NCI-H460 (cell line): Measurements from ENCODE around the gene FHIP1A. TPM values are rescaled to one million over a fixed set of nuclear protein-coding genes. Genes with fewer than 3 reads are reported as not detected.

Experiments
- DNase-seq: peaks from one replicate; pipeline ENCODE4 v3.0.0-alpha.2; 2016; ENCODE audit warnings: low read depth; ENCODE audit errors: extremely low read depth
- total RNA-seq: library from RNA; depleted of rRNA; stranded (reverse); fragments of >200 nt; shearing (Covaris generic); gene quantifications from 2 replicates; pipeline ENCODE4 v1.2.3, GENCODE V29; 2014; rRNA removed

The FHIP1A gene
- total RNA-seq, 1 experiment from 2014 or later, result 0.10 TPM

DNA sequence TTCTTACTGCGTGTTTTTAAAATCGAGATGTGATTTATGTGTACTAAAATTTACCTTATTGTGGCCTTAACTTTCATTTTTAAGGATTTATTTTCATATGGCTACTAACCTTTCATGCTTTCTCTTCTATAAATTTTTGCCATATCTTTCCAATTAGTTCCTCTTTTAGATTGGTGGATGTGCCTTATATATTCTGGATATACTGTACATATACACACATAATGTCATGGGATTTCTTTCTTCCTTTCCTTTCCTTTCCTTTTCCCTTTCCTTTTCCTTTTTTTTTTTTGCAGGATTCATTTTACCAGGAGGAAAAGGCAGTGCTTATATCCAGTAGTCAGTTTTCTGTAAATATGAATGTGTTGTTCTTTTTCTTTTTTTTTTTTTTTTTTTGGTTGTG is 37.2 kb downstream of the FHIP1A start:
- no peak for DNase-seq

DNA sequence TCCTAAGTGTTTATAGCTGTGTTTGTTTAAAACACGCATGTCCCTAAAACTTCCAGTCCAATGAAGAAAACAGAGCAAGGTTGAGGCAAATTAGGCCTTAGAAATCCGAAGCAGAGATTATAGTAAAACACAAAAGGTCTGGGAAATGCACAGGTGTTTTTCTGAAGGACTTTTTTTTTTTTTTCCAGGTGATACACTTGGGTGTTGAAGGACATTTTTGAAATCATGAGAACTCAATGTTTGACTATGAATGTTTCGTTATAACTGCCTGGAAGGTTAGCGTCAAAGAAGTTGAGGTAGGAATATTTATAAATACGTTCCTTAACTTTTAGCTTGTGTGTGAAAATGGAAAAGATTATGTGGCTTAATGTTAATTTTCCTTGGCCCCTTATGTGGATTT is 45.5 kb downstream of the FHIP1A start:
- no peak for DNase-seq

DNA sequence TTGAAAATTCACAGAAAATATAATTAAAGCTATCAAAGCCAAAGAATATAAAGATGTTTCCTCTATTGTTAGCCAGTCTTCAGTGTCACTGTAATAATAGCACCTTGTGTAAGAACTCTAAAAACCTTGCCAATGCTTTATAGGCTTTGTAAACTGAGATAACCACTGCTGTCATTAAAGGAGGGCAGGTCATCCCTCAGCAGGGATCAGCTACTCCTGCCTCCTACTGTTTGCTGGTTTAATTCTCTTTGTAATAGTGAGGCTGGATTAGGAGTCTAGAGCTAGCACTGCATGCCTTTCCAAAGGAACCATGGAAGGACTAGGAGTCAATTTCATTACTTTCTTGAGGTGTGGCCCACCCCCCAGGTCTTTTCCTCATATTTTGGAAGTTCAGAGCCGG is 46.2 kb downstream of the FHIP1A start:
- no peak for DNase-seq

DNA sequence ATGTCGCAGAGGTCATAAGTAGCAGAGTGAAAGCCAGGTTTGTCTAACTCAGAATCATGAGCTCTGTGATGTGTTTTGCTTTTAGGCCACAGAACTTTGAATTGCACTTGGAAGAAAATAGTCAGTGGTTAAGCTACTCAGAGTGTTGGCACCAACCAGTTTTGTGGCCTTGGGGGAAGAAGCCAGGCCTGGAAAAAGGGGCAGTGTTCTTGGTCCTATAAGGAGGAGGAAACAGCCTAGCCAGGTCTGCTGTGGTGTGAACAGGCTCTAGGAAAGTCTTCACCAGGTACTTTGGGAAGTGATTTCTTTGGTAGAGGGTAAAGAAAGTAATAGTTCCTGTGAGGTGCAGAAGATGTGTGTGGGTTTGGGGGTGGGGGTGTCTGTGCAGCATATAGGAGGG is 49.2 kb downstream of the FHIP1A start:
- no peak for DNase-seq

Other genes with a start within 250 kb of the FHIP1A start
- not detected in 2 replicates for gene PRSS48, start 132.0 kb upstream of the FHIP1A start, total RNA-seq
- gene SH3D19, start 83.6 kb upstream of the FHIP1A start, total RNA-seq, result 19.3 and 20.4 TPM in 2 replicates